GM12878 (cell line): ENCODE results near the gene SLIT1. TPM values are rescaled to one million over a fixed set of nuclear protein-coding genes. Genes with fewer than 3 reads are reported as not detected.

ENCODE experiments used
- ATAC-seq: fragments of 200-7000 bp; cut with Tn5 transposase; 3 replicates; pipeline ENCODE4 v1.9.1; 2020; ENCODE audit warnings: mild to moderate bottlenecking, moderate library complexity
- BruUV-seq: library from RNA; stranded (reverse); fragments of 400-500 nt; replicated peaks from 2 replicates; lab custom pipeline; 2021; lab: Mats Ljungman, UMichigan
- CTCF ChIA-PET: fragments of 300-600 bp; sonication (Branson Sonifier 250); formaldehyde crosslinking; extraction: SDS; loops from one replicate; lab custom pipeline; 2021; ENCODE audit warnings: inconsistent platforms; lab: Yijun Ruan, JAX
- POLR2A ChIA-PET: fragments of 350-600 bp; formaldehyde crosslinking; extraction: SDS; loops from one replicate; lab custom pipeline; 2021; ENCODE audit warnings: inconsistent platforms; lab: Charles Lee
- RAD21 ChIA-PET: fragments of 300-600 bp; sonication (Branson Sonifier 250); formaldehyde crosslinking; loops from one replicate; lab custom pipeline; 2023; ENCODE audit warnings: antibody characterized with exemption; ENCODE audit not compliant: unreplicated experiment; lab: Charles Lee
- SMC1A ChIA-PET: fragments of 300-600 bp; sonication (Branson Sonifier 250); formaldehyde crosslinking; loops from one replicate; lab custom pipeline; 2023; ENCODE audit not compliant: unreplicated experiment, uncharacterized antibody; lab: Charles Lee
- DNase-seq: peaks from one replicate; pipeline ENCODE4 v3.0.0-alpha.2; 2011; ENCODE audit warnings: low read depth, low spot score
- FAIRE-seq: peaks from 3 replicates; lab custom pipeline; 2011; peaks lifted over from hg19 to GRCh38; lab: Jason Lieb, UNC
- H2AFZ ChIP-seq: 2 replicates; pipeline ENCODE4 v1.6.0; 2011; ENCODE audit warnings: low read depth, low read length, control low read depth; ENCODE audit not compliant: control insufficient read depth
- H3K27ac ChIP-seq: 2 replicates; pipeline ENCODE4 v1.5.1; 2011; ENCODE audit warnings: control low read depth; ENCODE audit not compliant: control insufficient read depth, insufficient read depth
- H3K27me3 ChIP-seq, 2 experiments: replicated peaks in 1 of 2; 2 replicates each; pipeline versions ENCODE4 v1.6.0 to v1.6.1; 2011; ENCODE audit warnings: low read length in 1 of 2; ENCODE audit not compliant: control insufficient read depth in 2 of 2, insufficient read depth in 2 of 2
- H3K36me3 ChIP-seq, 2 experiments: 2 replicates each; pipeline ENCODE4 v1.5.1; 2011; ENCODE audit warnings: low read length in 1 of 2; ENCODE audit not compliant: control insufficient read depth in 2 of 2, insufficient read depth in 2 of 2
- H3K4me1 ChIP-seq: 2 replicates; pipeline ENCODE4 v1.6.1; 2011; ENCODE audit warnings: mild to moderate bottlenecking, low read length, moderate library complexity, mixed read lengths; ENCODE audit not compliant: control insufficient read depth, insufficient read depth
- H3K4me2 ChIP-seq: 2 replicates; pipeline ENCODE4 v1.6.0; 2011; ENCODE audit warnings: control low read depth; ENCODE audit not compliant: control insufficient read depth, insufficient read depth
- H3K4me3 ChIP-seq: fragments of 200-600 bp; sonication (generic); 2 replicates; pipeline ENCODE4 v1.5.1; 2016
- H3K79me2 ChIP-seq: 2 replicates; pipeline ENCODE4 v1.6.0; 2011; ENCODE audit warnings: low read length; ENCODE audit not compliant: control insufficient read depth, insufficient read depth
- H3K9ac ChIP-seq: 2 replicates; pipeline ENCODE4 v1.8.0; 2011; ENCODE audit warnings: low read length, control low read depth, mixed read lengths; ENCODE audit not compliant: control insufficient read depth, insufficient read depth
- H3K9me3 ChIP-seq: replicated peaks from 3 replicates; pipeline ENCODE4 v1.5.1; 2011; ENCODE audit warnings: mild to moderate bottlenecking, low read length; ENCODE audit not compliant: control insufficient read depth, insufficient read depth
- H4K20me1 ChIP-seq: 2 replicates; pipeline ENCODE4 v1.6.0; 2011; ENCODE audit not compliant: control insufficient read depth, insufficient read depth
- FOXM1 ChIP-seq: IDR thresholded peaks from 2 replicates; pipeline ENCODE4 v1.6.1; 2012; ENCODE audit warnings: low read depth, mild to moderate bottlenecking, inconsistent platforms, low read length, moderate library complexity
- PBX3 ChIP-seq: IDR thresholded peaks from 2 replicates; pipeline ENCODE4 v1.6.1; 2011; ENCODE audit warnings: mild to moderate bottlenecking, low read depth, low read length, moderate library complexity; ENCODE audit not compliant: insufficient replicate concordance
- SIX5 ChIP-seq: IDR thresholded peaks from 2 replicates; pipeline ENCODE4 v1.6.1; 2011; ENCODE audit warnings: mild to moderate bottlenecking, low read depth, low read length, moderate library complexity; ENCODE audit not compliant: severe bottlenecking
- SMAD5 ChIP-seq: IDR thresholded peaks from 2 replicates; pipeline ENCODE4 v1.6.1; 2016; ENCODE audit warnings: antibody characterized with exemption, low read depth
- SP1 ChIP-seq: IDR thresholded peaks from one replicate; pipeline ENCODE4 v1.6.1; 2011; ENCODE audit warnings: low read depth, low read length
- SREBF1 ChIP-seq: IDR thresholded peaks from 2 replicates; pipeline ENCODE4 v1.6.1; 2012; ENCODE audit warnings: mild to moderate bottlenecking, low read length
- SUZ12 ChIP-seq: fragments of 200-600 bp; sonication (generic); IDR thresholded peaks from one replicate; pipeline ENCODE4 v1.6.1; 2018; ENCODE audit warnings: antibody characterized with exemption, mild to moderate bottlenecking; ENCODE audit not compliant: unreplicated experiment
- ZBTB40 ChIP-seq: fragments of 450-650 bp; IDR thresholded peaks from 2 replicates; pipeline ENCODE4 v1.6.1; 2016; ENCODE audit warnings: mild to moderate bottlenecking, moderate library complexity, borderline replicate concordance
- WGBS: methylation state at CpG from one replicate; pipeline ENCODE4 v1.1.6; 2016; ENCODE audit warnings: low lambda C conversion rate; ENCODE audit not compliant: insufficient replicate concordance, insufficient coverage; ENCODE audit errors: missing lambda C conversion rate; 5-methylcytosine and 5-hydroxymethylcytosine counted together
- in situ Hi-C: fragments of 300-500 bp; cut with MboI; formaldehyde crosslinking; loops from 9 replicates; pipeline ENCODE4 v1.14.3; 2018; ENCODE audit warnings: mixed read lengths
- intact Hi-C: fragments of 100-400 bp; cut with micrococcal nuclease; formaldehyde crosslinking; loops from one replicate; pipeline ENCODE4 v1.14.2; 2022; ENCODE audit not compliant: unreplicated experiment
- polyA plus RNA-seq, 11 experiments: library from polyadenylated mRNA; depleted of rRNA in 4 of 11; unstranded in 6 of 11; stranded (reverse) in 5 of 11; fragments of >200 nt; fragmentation: Nextera tagmentation in 4 of 11; fragmentation: Illumina TruSeq in 1 of 11; extraction: Ambion mirVana in 4 of 11; extraction: Trizol in 1 of 11; gene quantifications; 1 replicate in 1 of 11; 2 replicates in 10 of 11; pipeline versions ENCODE4 v1.2.1 to v1.2.3, GENCODE V29; 2011 to 2016; ENCODE audit warnings: inconsistent platforms in 2 of 11, missing spikeins in 2 of 11, low read depth in 1 of 11
- total RNA-seq, 4 experiments: library from RNA; depleted of rRNA in 3 of 4; stranded (reverse); fragments of >200 nt in 3 of 4; fragmentation: Illumina TruSeq in 1 of 4; extraction: Trizol in 1 of 4; gene quantifications; 2 replicates each; pipeline versions ENCODE4 v1.2.1 to v1.2.3, GENCODE V29; 2013 to 2021

The SLIT1 gene
- total and polyA plus RNA-seq, 10 of the 15 experiments (the other 5 are each of a cell fraction or from before 2014, with no cell fraction given) = 0.04 to 0.19 (median 0.06) TPM; not detected in 4

- ChIA-PET CTCF (interaction anchor here (0.5 to 1.7 kb wide), 3 partner anchors 19 to 683 kb away, joined by 3 to 5 read pairs (median 3); no protein-coding TSS in a partner anchor), POLR2A (no interaction called here), SMC1A (interaction anchor here (1.0 to 1.2 kb wide), 2 partner anchors 26 to 36 kb away, joined by 3 to 5 read pairs; no protein-coding TSS in a partner anchor), RAD21 (no interaction called here)
- Histone ChIP-seq H3K4me1 (no peaks in the 10 kb centered on the region), H3K4me3 (no peak overlapping the region), H4K20me1 (no peaks in the 10 kb centered on the region), H2AFZ (no peak overlapping the region), H3K27ac (no peak overlapping the region), H3K79me2 (no peaks in the 10 kb centered on the region), H3K9ac (no peak overlapping the region), H3K4me2 (no peak overlapping the region), H3K36me3 (no peaks in the 10 kb centered on the region), H3K9me3 (no peaks in the 10 kb centered on the region), H3K27me3 (peaks cover 0 to 6% of the 10 kb centered on the region in 2 experiments; a peak in 2 of 4 replicates)
- FAIRE-seq (no peak), ATAC-seq (no peak), DNase-seq (no peak)
- WGBS = 83% methylated on average over 5 of the region's 5 CpGs
- TF ChIP-seq FOXM1 (no peak), SUZ12 (no peak), SMAD5 (no peak), SP1 (no peak), SIX5 (no peak), ZBTB40 (no peak), PBX3 (no peak), SREBF1 (no peak)
- BruUV-seq = no TSS peak
- in situ Hi-C loops = no loop called here
- intact Hi-C loops = no loop called here
Observed at GRCh38 chr10:97174276-97174775, 11.4 kb downstream of the SLIT1 start.
